HG02798 (cell line): ENCODE measurements around the gene MXD4.
"Not testable (repeated sequence)": the region's sequence is repeated elsewhere in the genome, so short reads cannot be mapped to it uniquely, and the experiment has no call there.

ENCODE experiments used
- ATAC-seq: cut with Tn5 transposase; IDR thresholded peaks from one replicate; pipeline ENCODE4 v1.9.1; 2021; ENCODE audit warnings: mild to moderate bottlenecking; ENCODE audit not compliant: unreplicated experiment, poor library complexity

Gene MXD4

GRCh38 chr4:2276581-2277325 lies 14.8 kb upstream of the MXD4 start:
- ATAC-seq: no peak

GRCh38 chr4:2275546-2276251 lies 13.8 kb upstream of the MXD4 start:
- ATAC-seq: no peak

GRCh38 chr4:2275044-2275397 lies 13.1 kb upstream of the MXD4 start:
- not testable (repeated sequence) for ATAC-seq

GRCh38 chr4:2274320-2275043 lies 12.6 kb upstream of the MXD4 start:
- no peak for ATAC-seq

- no peak for ATAC-seq
Observed at GRCh38 chr4:2273657-2274319, 11.9 kb upstream of the MXD4 start.

- ATAC-seq: no peak
Observed at GRCh38 chr4:2273221-2273620, 11.3 kb upstream of the MXD4 start.

GRCh38 chr4:2272828-2273120 lies 10.9 kb upstream of the MXD4 start:
- no peak for ATAC-seq

- ATAC-seq: no peak
Observed at GRCh38 chr4:2272026-2272827, 10.3 kb upstream of the MXD4 start.

GRCh38 chr4:2271279-2272025 lies 9.5 kb upstream of the MXD4 start:
- ATAC-seq: no peak

GRCh38 chr4:2270341-2271165 lies 8.6 kb upstream of the MXD4 start:
- no peak for ATAC-seq

GRCh38 chr4:2269618-2270163 lies 7.8 kb upstream of the MXD4 start:
- no peak for ATAC-seq

- ATAC-seq: no peak
Observed at GRCh38 chr4:2269206-2269531, 7.3 kb upstream of the MXD4 start.

GRCh38 chr4:2268357-2269205 lies 6.7 kb upstream of the MXD4 start:
- ATAC-seq: no peak

GRCh38 chr4:2267841-2268240 lies 5.9 kb upstream of the MXD4 start:
- ATAC-seq: no peak

GRCh38 chr4:2267320-2267811 lies 5.5 kb upstream of the MXD4 start:
- no peak for ATAC-seq

GRCh38 chr4:2266821-2267220 lies 4.9 kb upstream of the MXD4 start:
- ATAC-seq: no peak

- ATAC-seq: no peak
Observed at GRCh38 chr4:2266181-2266580, 4.3 kb upstream of the MXD4 start.
